ENCODE measurements around the gene WDFY4.

DNA sequence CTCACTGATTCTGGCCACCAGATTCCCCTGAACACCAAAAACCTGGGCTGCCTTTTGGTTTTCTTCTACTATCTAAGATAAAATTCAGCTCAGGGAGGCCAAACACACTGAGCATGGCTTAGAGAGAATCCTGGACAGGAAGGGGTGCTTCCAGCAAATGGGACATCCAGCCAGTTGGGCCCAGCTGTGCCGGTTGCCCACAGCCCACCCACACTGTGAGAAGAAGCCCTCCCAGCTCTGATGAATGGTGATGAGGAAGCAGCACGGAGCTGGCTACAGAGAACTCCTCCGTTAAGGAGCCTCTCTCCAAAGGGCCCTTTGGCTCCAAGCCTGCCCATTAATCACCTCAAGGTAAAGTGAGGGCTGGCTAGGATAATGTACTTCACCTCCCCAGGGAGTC, 239.1 kb downstream of the WDFY4 start:
- TF ChIP-seq POLR2A (IDR thresholded peaks at IDR 0.05) (no peak), EP300 (IDR thresholded peaks at IDR 0.05) (no peak)
- TF ChIP-seq, protein P1, sequence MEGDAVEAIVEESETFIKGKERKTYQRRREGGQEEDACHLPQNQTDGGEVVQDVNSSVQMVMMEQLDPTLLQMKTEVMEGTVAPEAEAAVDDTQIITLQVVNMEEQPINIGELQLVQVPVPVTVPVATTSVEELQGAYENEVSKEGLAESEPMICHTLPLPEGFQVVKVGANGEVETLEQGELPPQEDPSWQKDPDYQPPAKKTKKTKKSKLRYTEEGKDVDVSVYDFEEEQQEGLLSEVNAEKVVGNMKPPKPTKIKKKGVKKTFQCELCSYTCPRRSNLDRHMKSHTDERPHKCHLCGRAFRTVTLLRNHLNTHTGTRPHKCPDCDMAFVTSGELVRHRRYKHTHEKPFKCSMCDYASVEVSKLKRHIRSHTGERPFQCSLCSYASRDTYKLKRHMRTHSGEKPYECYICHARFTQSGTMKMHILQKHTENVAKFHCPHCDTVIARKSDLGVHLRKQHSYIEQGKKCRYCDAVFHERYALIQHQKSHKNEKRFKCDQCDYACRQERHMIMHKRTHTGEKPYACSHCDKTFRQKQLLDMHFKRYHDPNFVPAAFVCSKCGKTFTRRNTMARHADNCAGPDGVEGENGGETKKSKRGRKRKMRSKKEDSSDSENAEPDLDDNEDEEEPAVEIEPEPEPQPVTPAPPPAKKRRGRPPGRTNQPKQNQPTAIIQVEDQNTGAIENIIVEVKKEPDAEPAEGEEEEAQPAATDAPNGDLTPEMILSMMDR (IDR thresholded peaks at IDR 0.05) = no peak
